Esophagus muscularis mucosa (tissue), 4 donors: Measurements from ENCODE around the gene ALDH3B1. TPM values are rescaled to one million over a fixed set of nuclear protein-coding genes. Genes with fewer than 3 reads are reported as not detected.

Source experiments
- DNase-seq: peaks from one replicate; pipeline ENCODE4 v3.0.0-alpha.2; 2017; ENCODE audit errors: extremely low spot score
- H3K27ac ChIP-seq, 4 donors: fragments of 200-600 bp; sonication (generic); replicated peaks in 1 of 4; 1 replicate in 3 of 4; 2 replicates in 1 of 4; pipeline ENCODE4 v1.5.1; 2016 to 2019; ENCODE audit warnings: mild to moderate bottlenecking in 1 of 4
- H3K27me3 ChIP-seq, 4 donors: fragments of 200-600 bp; sonication (generic); one replicate each; pipeline versions ENCODE4 v1.5.1 to v1.6.0; 2016 to 2019
- H3K36me3 ChIP-seq, 4 donors: fragments of 200-600 bp; sonication (generic); one replicate each; pipeline ENCODE4 v1.5.1; 2016 to 2019
- H3K4me1 ChIP-seq, 4 donors: fragments of 200-600 bp; sonication (generic); one replicate each; pipeline ENCODE4 v1.5.1; 2016 to 2019
- H3K4me3 ChIP-seq, 4 donors: fragments of 200-600 bp; sonication (generic); 1 replicate in 2 of 4; 2 replicates in 2 of 4; pipeline ENCODE4 v1.5.1; 2016 to 2019; ENCODE audit warnings: mild to moderate bottlenecking in 4 of 4, moderate library complexity in 1 of 4
- H3K9me3 ChIP-seq, 4 donors: fragments of 200-600 bp; sonication (generic); 1 replicate in 3 of 4; 2 replicates in 1 of 4; pipeline ENCODE4 v1.5.1; 2016 to 2019
- EP300 ChIP-seq: sonication (generic); formaldehyde crosslinking; IDR thresholded peaks from one replicate; pipeline ENCODE4 v1.6.1; 2017; ENCODE audit warnings: antibody characterized with exemption
- POLR2A ChIP-seq: fragments of 450-650 bp; IDR thresholded peaks from one replicate; pipeline ENCODE4 v1.6.1; 2017; ENCODE audit warnings: antibody characterized with exemption, moderate library complexity, mild to moderate bottlenecking, low read depth
- POLR2AphosphoS5 ChIP-seq, 2 donors: sonication (generic); formaldehyde crosslinking; IDR thresholded peaks; one replicate each; pipeline ENCODE4 v1.6.1; 2017; ENCODE audit warnings: antibody characterized with exemption in 2 of 2
- WGBS: methylation state at CpG from one replicate; pipeline ENCODE4 v1.1.5; 2018; 5-methylcytosine and 5-hydroxymethylcytosine counted together
- intact Hi-C: fragments of 100-400 bp; cut with DNase I; formaldehyde crosslinking; loops from one replicate; pipeline ENCODE4 v1.15.1; 2023
- total RNA-seq, 4 donors: library from RNA; depleted of rRNA; stranded (reverse); fragments of >200 nt; gene quantifications; one replicate each; pipeline versions ENCODE4 v1.1.0 to v1.2.1, GENCODE V29; 2016
- TF ChIP-seq, protein P1 (sequence below), 3 experiments: fragments of 200-600 bp in 2 of 3; fragments of 450-650 bp in 1 of 3; sonication (generic) in 2 of 3; IDR thresholded peaks; one replicate each; pipeline ENCODE4 v1.5.1; 2017 to 2019; ENCODE audit warnings: antibody characterized with exemption in 3 of 3, mild to moderate bottlenecking in 2 of 3, moderate library complexity in 1 of 3

The ALDH3B1 gene
- total RNA-seq, 4 donors from 2014 or later, result 10.6 to 17.2 (median 12.6) TPM

DNA sequence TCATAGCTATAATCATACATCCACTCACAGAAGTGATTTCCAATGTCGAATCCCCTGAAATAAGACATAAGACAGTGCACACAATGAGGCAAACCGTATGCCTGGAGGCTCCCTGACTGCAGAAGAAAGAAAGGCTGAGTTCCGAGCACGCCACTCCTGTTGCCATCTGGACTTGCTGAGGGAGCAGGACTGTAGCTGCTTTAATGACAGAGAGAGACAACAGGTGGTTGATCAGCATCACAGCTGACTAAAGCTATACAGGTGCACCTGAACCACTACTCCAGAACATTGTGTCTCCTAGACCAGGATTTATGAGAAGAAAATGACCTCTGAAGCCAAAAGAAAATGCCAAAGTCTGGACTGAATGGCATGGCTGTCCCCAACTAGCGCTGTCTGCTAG lies 55.7 kb downstream of the ALDH3B1 start:
- Histone ChIP-seq H3K27ac (no peak overlapping the region), H3K9me3 (no peaks in the 10 kb centered on the region), H3K27me3 (no peaks in the 10 kb centered on the region), H3K4me3 (no peak overlapping the region), H3K36me3 (peaks cover 63 to 98% (median 95%) of the 10 kb centered on the region in 4 donors), H3K4me1 (no peaks in the 10 kb centered on the region)
- TF ChIP-seq, protein P1, sequence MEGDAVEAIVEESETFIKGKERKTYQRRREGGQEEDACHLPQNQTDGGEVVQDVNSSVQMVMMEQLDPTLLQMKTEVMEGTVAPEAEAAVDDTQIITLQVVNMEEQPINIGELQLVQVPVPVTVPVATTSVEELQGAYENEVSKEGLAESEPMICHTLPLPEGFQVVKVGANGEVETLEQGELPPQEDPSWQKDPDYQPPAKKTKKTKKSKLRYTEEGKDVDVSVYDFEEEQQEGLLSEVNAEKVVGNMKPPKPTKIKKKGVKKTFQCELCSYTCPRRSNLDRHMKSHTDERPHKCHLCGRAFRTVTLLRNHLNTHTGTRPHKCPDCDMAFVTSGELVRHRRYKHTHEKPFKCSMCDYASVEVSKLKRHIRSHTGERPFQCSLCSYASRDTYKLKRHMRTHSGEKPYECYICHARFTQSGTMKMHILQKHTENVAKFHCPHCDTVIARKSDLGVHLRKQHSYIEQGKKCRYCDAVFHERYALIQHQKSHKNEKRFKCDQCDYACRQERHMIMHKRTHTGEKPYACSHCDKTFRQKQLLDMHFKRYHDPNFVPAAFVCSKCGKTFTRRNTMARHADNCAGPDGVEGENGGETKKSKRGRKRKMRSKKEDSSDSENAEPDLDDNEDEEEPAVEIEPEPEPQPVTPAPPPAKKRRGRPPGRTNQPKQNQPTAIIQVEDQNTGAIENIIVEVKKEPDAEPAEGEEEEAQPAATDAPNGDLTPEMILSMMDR (IDR thresholded peaks at IDR 0.05), result no peak
- TF ChIP-seq EP300 (no peak), POLR2AphosphoS5 (IDR thresholded peaks at IDR 0.05) (no peak), POLR2A (no peak)
- intact Hi-C loops, result no loop called here
- DNase-seq, result no peak
- 90% methylated on average over 5 of the region's 5 CpGs for WGBS

DNA sequence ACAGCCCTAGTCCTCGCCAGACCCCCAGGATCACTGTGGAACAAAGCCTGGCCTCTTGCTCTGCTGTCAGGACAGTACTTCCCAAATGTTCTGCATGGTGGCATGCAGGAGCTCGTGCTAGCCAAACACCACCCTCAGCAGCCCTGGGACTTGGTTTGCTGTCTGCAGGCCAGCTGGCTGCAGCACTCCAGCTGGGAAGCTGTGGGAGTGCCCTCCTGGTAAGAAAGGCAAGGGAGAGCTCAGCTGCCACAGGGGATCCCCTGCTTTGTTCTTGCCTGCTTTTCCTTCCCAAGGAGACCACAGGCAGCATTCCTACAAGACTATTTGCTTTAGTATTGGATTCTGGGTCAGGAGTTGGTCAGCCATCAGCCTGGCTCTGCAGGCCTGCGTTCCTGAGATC lies 56.6 kb downstream of the ALDH3B1 start:
- Histone ChIP-seq H3K4me1 (no peaks in the 10 kb centered on the region), H3K4me3 (no peak overlapping the region), H3K27me3 (no peaks in the 10 kb centered on the region), H3K9me3 (no peaks in the 10 kb centered on the region), H3K27ac (no peak overlapping the region), H3K36me3 (peaks cover 57 to 99% (median 96%) of the 10 kb centered on the region in 4 donors)
- 82% methylated on average over 2 of the region's 3 CpGs for WGBS
- intact Hi-C loops, result no loop called here
- no peak for TF ChIP-seq EP300
- no peak for TF ChIP-seq POLR2A
- no peak for DNase-seq

DNA sequence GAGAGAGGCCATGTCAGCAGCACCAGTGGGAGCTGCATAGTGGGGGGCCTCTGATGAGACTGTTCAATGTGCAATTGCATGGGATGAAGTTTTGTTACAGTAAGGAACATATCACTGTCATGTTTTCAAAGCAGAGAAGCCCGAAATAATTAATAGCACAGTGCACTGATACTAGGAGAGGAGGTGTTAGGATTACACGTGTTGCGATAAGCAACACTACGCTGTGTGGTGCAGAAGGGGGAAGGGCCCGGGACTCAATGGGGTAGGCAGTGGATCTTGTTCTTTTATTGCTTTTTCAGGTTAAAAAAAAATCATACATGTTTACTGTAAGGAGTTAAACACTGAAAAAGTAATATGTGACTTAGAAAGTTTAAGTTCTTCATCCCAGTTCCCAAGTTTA lies 57.9 kb downstream of the ALDH3B1 start:
- Histone ChIP-seq H3K4me1 (no peaks in the 10 kb centered on the region), H3K36me3 (peaks cover 55 to 99% (median 92%) of the 10 kb centered on the region in 4 donors), H3K27me3 (no peaks in the 10 kb centered on the region), H3K4me3 (no peak overlapping the region), H3K27ac (no peak overlapping the region), H3K9me3 (no peaks in the 10 kb centered on the region)
- 92% methylated on average over 5 of the region's 5 CpGs for WGBS
- no peak for DNase-seq
- intact Hi-C loops, result no loop called here
- TF ChIP-seq POLR2AphosphoS5 (IDR thresholded peaks at IDR 0.05) (no peak), POLR2A (no peak), EP300 (no peak)
- TF ChIP-seq, protein P1 (IDR thresholded peaks at IDR 0.05), result no peak

DNA sequence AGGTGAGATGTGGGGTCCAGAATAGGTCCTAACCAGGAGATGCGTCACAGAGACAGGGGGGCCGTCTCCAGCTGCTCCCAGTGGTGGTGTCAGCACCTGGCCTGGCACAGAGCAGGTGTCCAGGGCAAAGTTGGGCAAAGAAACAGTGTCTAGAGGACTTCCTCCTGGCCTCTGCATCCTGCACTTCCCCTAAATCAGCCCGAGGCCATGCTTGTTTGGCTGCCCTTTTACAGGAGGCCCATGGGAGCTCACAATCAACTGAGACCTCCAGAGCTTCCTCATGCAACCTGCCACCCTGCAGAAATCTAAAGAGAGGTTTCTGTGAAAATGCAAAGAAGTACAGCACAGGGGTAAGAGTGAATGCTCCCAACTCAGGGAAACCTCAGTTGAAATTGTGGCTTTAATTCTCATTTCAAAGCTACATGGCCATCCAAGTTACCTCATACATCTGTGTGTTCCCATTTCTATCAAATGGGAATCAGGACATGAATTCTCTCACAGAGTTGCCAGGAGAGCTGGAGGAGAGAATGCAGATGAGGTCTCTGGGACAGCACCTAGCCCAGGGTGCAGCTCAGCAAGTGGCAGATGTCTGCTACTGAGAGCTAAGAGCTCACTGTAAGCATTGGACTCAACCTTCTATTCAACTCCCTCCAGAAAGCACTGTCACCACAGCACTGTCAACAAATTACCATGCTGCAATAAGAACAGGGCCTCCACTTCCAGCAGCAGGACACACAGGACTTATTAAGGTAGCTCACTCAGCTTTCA lies 61.3 kb downstream of the ALDH3B1 start:
- WGBS, result 86% methylated on average over 3 of the region's 3 CpGs
- no peak overlapping the region for H3K27ac ChIP-seq
- no peaks in the 10 kb centered on the region for H3K9me3 ChIP-seq
- peaks cover 38 to 82% (median 68%) of the 10 kb centered on the region in 4 donors for H3K36me3 ChIP-seq
- TF ChIP-seq EP300 (no peak), POLR2A (no peak), POLR2AphosphoS5 (IDR thresholded peaks at IDR 0.05) (no peak)
- TF ChIP-seq, protein P1 (IDR thresholded peaks at IDR 0.05), result no peak
- no peaks in the 10 kb centered on the region for H3K4me1 ChIP-seq
- no peak for DNase-seq
- intact Hi-C loops, result no loop called here
- H3K27me3 ChIP-seq, result no peaks in the 10 kb centered on the region
- H3K4me3 ChIP-seq, result no peak overlapping the region

DNA sequence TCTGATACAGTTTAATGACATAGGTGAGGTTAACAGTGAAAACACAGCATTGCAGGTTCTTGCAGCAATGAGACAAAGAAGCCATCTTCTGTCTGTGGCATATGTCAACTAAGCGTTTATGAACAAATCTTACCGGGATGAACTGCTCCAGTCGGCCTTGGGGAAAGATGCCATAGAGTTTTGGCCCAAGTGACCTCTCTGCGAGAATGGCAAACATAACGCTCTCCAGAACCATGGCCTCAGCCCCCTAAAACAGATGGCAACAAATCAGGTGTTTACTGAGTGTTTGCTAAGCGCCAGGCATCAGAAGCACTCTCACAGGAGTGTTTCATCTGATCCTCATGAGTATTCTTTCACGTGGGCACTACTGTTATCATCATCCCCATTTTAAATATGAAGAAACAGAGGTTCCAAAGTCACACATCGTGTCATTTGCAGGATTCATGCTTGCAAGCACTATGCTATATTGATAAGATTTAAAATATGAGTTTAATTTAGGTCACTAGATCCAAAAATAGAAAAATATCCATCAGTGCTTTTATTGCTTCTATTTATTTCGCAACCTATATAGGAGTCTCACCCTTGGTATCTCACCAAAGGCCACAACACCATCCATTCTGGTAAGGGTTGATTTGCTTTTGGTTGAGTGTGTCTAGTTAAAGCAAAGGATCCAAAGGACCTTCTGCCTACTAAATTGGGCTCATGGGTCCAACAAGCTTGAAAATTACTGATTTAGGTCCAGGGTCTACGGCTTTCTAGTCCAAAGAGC lies 64.6 kb downstream of the ALDH3B1 start:
- DNase-seq, result no peak
- no peak overlapping the region for H3K27ac ChIP-seq
- 89% methylated on average over 10 of the region's 10 CpGs for WGBS
- intact Hi-C loops, result no loop called here
- no peaks in the 10 kb centered on the region for H3K4me1 ChIP-seq
- H3K9me3 ChIP-seq, result no peaks in the 10 kb centered on the region
- TF ChIP-seq POLR2AphosphoS5 (IDR thresholded peaks at IDR 0.05), result no peak
- TF ChIP-seq, protein P1 (IDR thresholded peaks at IDR 0.05), result no peak
- TF ChIP-seq EP300, result no peak
- no peak for TF ChIP-seq POLR2A
- peaks cover 17 to 67% (median 36%) of the 10 kb centered on the region in 4 donors for H3K36me3 ChIP-seq
- H3K4me3 ChIP-seq, result no peak overlapping the region
- no peaks in the 10 kb centered on the region for H3K27me3 ChIP-seq
